SK-N-MC (cell line): Measurements from ENCODE around the gene CDH4.

Experiments
- DNase-seq: peaks from one replicate; pipeline ENCODE4 v3.0.0-alpha.2; 2011; ENCODE audit warnings: low read depth, low spot score
- H3K27ac ChIP-seq: fragments of 200-600 bp; sonication (generic); 2 replicates; pipeline ENCODE4 v1.5.1; 2016; ENCODE audit warnings: mixed run types
- H3K36me3 ChIP-seq: fragments of 200-600 bp; sonication (generic); 2 replicates; pipeline ENCODE4 v1.6.1; 2017; ENCODE audit warnings: antibody characterized with exemption, low read length, mixed read lengths; ENCODE audit not compliant: insufficient read depth
- H3K4me3 ChIP-seq: fragments of 200-600 bp; sonication (generic); 2 replicates; pipeline ENCODE4 v1.5.1; 2016
- H3K9ac ChIP-seq: fragments of 200-600 bp; sonication (generic); 2 replicates; pipeline ENCODE4 v1.8.0; 2017; ENCODE audit warnings: mixed run types, mixed read lengths; ENCODE audit not compliant: insufficient read length
- H3K9me3 ChIP-seq: fragments of 200-600 bp; sonication (generic); 2 replicates; pipeline ENCODE4 v1.6.1; 2017; ENCODE audit warnings: low read depth, mild to moderate bottlenecking, antibody characterized with exemption, low read length, moderate library complexity, mixed read lengths
- EZH2 ChIP-seq: fragments of 200-600 bp; sonication (generic); IDR thresholded peaks from one replicate; pipeline ENCODE4 v1.6.1; 2017; ENCODE audit warnings: antibody characterized with exemption
- FOXP2 ChIP-seq: optimal IDR thresholded peaks from 2 replicates; pipeline ENCODE3; 2011; ENCODE audit warnings: mild to moderate bottlenecking, moderate library complexity; ENCODE audit not compliant: insufficient read depth; ENCODE audit errors: extremely low read length, control extremely low read depth
- POLR2AphosphoS5 ChIP-seq: IDR thresholded peaks from 2 replicates; pipeline ENCODE4 v1.6.1; 2012; ENCODE audit warnings: mild to moderate bottlenecking, low read depth, low read length, borderline replicate concordance

Gene CDH4

GRCh38 chr20:61660559-61660958, 408.5 kb downstream of the CDH4 start:
- H3K9ac ChIP-seq = no peak overlapping the region
- TF ChIP-seq POLR2AphosphoS5 (no peak), EZH2 (no peak), FOXP2 (no peak)
- no peak overlapping the region for H3K4me3 ChIP-seq
- H3K36me3 ChIP-seq = no peaks in the 10 kb centered on the region
- H3K27ac ChIP-seq = no peak overlapping the region
- no peaks in the 10 kb centered on the region for H3K9me3 ChIP-seq
- DNase-seq = no peak

- no peak for TF ChIP-seq FOXP2
- no peak for TF ChIP-seq EZH2
- no peak for TF ChIP-seq POLR2AphosphoS5
- no peak for DNase-seq
- Histone ChIP-seq H3K36me3 (no peaks in the 10 kb centered on the region), H3K27ac (no peak overlapping the region), H3K9ac (no peak overlapping the region), H3K9me3 (no peaks in the 10 kb centered on the region), H3K4me3 (no peak overlapping the region)
These were observed 409.0 kb downstream of the CDH4 start for GRCh38 chr20:61661025-61661424.

GRCh38 chr20:61661583-61661982, 409.5 kb downstream of the CDH4 start:
- no peaks in the 10 kb centered on the region for H3K36me3 ChIP-seq
- H3K9me3 ChIP-seq = no peaks in the 10 kb centered on the region

DNA sequence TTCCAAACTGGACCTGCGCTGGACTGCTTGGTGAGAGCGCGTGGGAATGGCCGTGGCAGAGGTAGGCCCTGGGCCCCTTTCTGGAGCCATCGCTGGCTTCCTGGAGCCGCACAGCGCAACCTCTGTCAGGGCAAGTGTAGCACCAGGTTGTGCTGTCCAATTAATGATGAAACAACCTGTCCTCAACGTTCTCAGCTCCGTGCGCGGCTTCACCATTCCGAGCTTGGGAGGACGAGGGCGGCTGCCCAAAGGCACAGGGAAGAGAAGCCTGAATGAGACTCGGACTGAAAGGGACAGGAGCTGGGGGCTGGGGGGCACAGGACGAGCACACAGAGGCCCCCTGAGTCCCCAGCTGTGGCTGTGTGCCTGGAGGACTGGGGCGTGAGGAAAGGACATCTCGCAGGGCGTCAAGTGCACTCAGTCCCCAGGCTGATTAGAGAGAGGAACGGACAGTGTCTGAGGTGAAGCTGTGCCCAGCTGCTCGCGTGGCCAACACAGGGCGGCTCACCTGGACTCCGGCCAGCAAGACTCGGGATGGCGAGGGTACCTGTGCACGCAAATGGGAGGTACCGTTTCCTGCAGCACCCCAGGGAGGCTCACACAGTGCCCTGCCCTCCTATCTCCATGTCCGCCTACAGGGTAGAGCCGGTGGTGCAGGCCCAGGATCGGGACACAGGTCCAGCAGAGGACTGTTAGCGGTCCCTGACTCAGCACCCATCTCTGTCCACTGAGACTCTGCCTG, 410.3 kb downstream of the CDH4 start:
- Histone ChIP-seq H3K36me3 (no peaks in the 10 kb centered on the region), H3K9ac (no peak overlapping the region), H3K4me3 (no peak overlapping the region), H3K27ac (no peak overlapping the region), H3K9me3 (no peaks in the 10 kb centered on the region)
- DNase-seq = no peak
- no peak for TF ChIP-seq EZH2
- no peak for TF ChIP-seq FOXP2
- TF ChIP-seq POLR2AphosphoS5 = no peak

More at GRCh38 chr20:61661583-61661982, 409.5 kb downstream of the CDH4 start:
- Histone ChIP-seq H3K9ac (no peak overlapping the region), H3K27ac (no peak overlapping the region), H3K4me3 (no peak overlapping the region)
- no peak for TF ChIP-seq FOXP2
- TF ChIP-seq POLR2AphosphoS5 = no peak
- no peak for TF ChIP-seq EZH2
- no peak for DNase-seq

GRCh38 chr20:61662968-61663331, 410.9 kb downstream of the CDH4 start:
- Histone ChIP-seq H3K36me3 (no peaks in the 10 kb centered on the region), H3K4me3 (no peak overlapping the region), H3K9me3 (no peaks in the 10 kb centered on the region), H3K9ac (no peak overlapping the region), H3K27ac (no peak overlapping the region)
- no peak for DNase-seq
- no peak for TF ChIP-seq EZH2
- no peak for TF ChIP-seq FOXP2
- no peak for TF ChIP-seq POLR2AphosphoS5

DNA sequence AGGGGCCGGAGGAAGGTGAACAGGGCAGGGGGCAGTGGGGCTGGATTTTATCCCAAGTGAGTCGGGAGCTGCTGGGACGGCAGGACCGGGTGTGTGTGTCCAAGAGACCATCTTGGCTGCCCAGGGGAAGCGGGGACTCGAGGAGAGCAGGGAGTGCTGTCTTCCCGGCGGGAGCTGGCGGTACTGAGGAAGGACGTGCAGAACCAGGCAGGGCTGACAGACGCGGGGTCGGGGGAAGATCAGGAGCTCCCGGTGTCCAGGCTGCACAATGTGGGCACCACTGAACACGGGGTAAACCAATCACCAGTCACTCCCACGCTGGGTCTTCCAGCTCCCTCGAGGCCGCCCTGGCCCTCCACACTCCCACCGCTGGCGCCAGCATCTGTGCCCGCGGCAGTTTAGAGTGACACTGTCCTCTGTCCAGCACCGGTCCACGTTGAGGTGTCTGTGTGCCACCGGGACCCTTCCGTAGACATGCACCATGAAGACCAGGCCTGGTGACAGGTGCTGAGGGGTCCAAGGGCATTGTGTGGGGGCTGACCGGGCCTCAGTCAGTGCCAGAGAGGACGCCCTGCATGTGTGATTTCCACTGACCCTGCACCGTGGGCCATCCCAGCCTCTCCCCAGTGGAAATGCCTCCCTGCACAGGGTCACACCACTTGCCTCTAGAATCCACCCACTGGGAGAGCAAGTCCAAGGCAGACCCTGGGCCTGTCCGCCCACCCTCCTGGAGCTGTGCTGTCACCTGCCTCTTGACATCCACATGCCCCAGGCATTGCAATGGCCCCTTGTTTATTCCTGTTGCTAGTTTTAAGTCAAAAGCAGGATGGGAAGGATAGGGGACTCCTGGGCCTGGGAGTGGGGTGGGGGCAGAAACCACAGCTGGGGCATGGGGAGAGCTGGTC, 411.7 kb downstream of the CDH4 start:
- TF ChIP-seq FOXP2 (no peak), POLR2AphosphoS5 (no peak), EZH2 (no peak)
- DNase-seq = no peak
- Histone ChIP-seq H3K9me3 (no peaks in the 10 kb centered on the region), H3K27ac (no peak overlapping the region), H3K9ac (no peak overlapping the region), H3K36me3 (no peaks in the 10 kb centered on the region), H3K4me3 (no peak overlapping the region)

DNA sequence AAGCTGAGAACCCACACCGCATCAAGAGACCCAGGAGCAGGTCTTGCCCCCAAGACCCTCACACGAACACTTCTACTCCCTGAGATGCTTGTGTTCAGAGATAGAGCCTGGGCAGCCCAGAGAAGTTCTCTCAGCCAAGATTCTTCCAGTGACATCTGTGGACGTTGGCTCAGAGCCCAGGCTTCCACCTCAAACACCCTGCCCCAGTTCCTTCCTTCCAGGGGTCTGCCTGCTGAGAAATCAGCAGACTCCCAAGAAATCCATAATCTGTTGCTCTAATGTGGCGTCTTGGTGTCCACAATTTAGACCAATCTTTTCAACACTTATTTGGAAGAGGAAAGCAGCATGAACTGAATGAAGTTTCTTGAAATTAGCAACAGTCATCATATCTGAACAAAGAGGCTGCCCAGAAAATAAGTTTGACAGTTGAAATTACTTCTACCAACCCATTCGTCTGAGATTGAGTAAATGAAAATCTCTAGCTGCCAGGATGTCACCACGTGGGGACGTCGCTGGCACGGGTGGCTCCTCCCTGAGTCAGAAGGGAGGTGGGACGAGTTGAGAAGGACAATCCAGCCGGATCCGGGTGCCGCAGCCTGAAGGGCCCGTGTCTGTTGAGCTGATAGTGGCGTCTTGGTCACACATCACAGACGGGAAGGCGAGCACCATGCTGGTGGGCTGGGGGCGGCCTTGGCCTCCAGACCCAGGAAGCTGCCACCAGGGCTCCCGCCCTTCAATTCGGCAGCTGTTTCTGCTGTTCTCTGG, 412.7 kb downstream of the CDH4 start:
- no peak for TF ChIP-seq POLR2AphosphoS5
- Histone ChIP-seq H3K27ac (no peak overlapping the region), H3K36me3 (no peaks in the 10 kb centered on the region), H3K9ac (no peak overlapping the region), H3K9me3 (no peaks in the 10 kb centered on the region), H3K4me3 (no peak overlapping the region)
- DNase-seq = no peak
